ENCODE measurements around the gene UBE2A.
A peak's percentile ranks its signal among the peaks of the same experiment; 100 is the strongest.

UBE2A gene

GRCh38 chrX:119574394-119575266 lies at the start of gene UBE2A:
UBE2A (plus strand) TSS chrX:119574563; CDS start chrX:119574712, 149 bp downstream.
- peak; percentile 88 for DNase-seq (ENCODE audit: low read depth)

DNA sequence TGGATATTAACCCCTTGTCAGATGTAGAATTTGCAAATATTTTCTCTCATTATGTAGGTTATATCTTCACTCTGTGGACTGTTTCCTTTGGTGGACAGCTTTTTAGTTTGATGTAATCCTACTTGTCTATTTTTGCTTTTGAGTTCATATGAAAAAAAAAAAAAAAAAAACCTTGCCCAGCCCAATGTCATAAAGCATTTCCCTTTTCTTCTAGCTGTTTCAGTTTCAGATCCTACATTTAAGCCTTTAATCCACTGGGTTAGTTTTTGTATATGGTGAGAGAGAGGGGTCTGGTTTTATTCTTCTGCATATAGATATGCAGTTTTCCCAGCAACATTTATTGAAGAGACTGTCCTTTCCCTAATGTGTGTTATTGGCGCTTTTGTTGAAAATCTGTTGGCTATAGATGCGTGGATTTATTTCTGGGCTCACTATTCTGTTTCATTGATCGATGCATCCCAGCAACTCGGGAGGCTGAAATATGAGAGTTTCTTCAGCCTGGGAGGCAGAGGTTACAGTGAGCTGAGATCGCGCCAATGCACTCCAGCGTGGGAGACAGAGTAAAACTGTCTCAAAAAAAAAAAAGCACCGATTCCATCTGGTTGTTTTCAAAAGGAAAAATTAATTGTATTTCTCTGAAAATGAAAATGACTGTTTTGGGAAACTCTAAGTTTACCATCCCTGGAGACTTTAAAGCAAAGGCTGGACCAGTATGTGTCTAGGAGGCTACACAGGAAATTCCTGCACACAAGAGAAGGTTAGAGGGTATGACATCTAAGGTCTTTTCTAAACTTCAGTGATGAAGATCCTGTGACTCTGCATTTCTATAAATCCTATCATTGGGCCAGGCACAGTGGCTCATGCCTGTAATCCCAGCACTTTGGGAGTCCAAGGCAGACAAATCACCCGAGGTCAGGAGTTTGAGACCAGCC lies 44.8 kb upstream of the UBE2A start:
- no peak for DNase-seq (ENCODE audit: low read depth)

DNA sequence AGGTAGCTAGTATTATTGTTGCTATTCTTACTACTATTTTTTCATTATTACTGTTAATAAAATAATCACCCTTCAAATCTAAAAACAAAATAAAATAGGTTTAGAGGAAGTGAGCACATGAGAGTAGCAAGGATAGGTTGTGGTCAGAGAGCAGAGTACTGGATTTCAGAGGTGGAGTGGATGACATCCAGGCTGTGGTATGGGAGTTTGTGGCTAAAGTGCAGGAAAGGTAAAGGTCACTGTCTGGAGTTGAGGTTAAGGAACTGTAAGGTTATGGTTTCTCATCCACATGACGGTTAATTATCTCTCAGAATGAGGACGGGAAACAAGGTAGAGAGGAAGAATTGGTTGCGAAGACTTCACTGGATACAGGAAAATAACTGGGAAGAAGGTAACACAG lies 36.9 kb upstream of the UBE2A start:
- no peak for DNase-seq (ENCODE audit: low read depth)

DNA sequence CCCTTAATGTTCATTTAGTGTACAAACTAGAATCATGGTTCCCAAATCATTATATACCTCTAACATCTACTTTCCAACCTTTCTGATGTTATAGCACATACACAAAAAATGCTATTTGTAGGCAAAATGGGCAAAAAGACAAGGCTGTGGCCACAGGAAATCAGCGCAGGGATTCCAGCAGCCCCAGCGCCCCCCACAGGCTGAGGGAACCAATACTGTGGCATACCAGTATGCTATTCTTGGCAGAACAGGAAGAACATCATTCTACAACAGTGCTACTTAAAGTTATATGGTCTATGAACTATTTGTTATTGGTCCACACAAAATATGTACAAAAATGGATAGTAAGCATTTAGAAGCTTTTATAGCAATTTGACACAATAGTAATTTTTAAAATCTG lies 34.5 kb upstream of the UBE2A start:
- peak; percentile 9 for DNase-seq (ENCODE audit: low read depth)

DNA sequence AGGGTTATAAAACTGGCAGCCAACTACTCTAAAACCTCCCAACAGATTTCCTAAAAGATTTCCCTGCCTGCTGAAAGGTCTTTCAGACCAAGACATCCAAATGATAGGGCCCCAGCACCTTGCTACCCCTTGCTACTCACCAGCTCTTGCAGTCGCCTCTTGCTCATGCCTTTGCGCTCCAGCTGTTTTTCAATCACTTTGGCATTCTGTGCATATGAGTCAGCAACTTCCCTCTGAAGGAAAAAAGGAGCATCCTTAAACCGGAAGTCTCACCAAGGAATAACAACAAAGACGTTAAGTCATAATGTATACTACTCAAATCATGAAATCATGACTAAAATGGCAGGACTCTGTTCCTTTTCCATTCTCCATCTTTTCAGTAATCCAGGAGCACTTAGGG lies 33.2 kb upstream of the UBE2A start:
- DNase-seq (ENCODE audit: low read depth), result peak; percentile 83

- no peak for DNase-seq (ENCODE audit: low read depth)
Observed at GRCh38 chrX:119549327-119550016, 24.9 kb upstream of the UBE2A start.

DNA sequence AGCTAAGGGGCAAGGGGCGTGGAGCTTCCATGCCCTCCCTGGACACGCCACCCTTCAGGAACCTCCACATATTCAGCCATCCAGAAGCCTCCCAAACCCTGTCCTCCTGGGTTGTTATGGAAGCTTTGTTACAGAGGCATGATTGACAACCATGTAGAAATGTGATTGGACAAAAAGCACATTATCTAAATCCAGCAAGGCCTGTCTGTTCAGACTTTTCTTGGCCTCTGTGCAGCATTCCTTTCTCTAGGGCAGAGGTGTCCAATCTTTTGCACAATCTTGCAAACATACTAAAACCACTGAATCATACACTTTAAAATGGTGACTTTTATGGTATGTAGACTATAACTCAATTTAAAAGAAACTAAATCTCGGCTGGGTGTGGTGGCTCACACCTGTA lies 21.9 kb upstream of the UBE2A start:
- peak; percentile 64 for DNase-seq (ENCODE audit: low read depth)

DNA sequence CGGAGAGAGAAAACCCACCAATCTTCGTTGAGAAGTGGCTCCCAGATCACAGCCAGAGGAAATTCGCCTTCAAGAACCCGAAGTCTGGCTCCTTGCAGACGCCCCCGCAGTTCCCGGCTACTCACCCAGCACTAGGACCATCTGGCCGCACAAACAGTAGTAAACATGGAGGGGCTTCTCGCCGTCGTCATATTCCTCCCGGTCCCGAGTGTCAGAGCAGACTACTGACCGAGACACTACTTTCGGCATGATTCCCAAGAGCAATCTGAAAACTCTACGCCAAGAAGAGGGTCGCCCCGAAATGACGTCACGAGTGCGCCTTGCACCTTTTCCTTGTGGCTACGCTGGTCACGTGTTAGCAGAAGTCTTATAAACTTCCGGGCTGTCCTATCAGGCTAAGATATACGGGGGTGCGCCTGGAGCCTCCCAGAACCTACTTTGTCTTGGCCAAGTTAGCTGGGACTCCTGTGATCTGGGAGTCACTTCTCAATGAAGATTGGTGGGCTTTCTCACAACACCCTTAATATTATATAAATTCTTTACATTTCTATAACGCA lies 9.2 kb upstream of the UBE2A start, which contains the start of gene STEEP1:
Gene STEEP1 (minus strand): TSS at position 303 of the 557 bp plus-strand sequence. CDS start 54 bp downstream, at position 249.
- peak; percentile 92 for DNase-seq (ENCODE audit: low read depth)

DNA sequence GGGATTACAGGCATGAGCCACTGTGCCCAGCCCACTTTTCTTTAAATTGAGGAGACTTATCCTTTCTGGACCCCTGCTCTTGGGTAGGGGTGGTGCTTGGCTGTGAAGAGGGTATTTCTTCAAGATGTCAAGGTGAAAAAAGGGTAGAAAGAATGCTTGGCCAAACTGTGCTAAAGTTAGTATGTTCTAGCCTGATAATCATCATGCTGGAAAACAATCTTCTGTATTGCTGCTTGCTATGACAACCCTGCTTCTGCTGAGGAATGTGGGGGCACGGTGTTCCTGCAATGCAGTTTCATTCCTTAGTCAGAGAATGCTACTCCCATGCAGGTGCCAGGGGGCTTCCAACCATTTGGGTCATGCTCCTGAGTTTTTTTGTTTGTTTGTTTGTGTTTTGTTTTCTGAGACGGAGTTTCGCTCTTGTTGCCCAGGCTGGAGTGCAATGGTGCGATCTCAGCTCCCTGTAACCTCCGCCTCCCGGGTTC lies 4.0 kb upstream of the UBE2A start:
- no peak for DNase-seq (ENCODE audit: low read depth)

GRCh38 chrX:119573222-119573621 lies 1.1 kb upstream of the UBE2A start:
- no peak for DNase-seq (ENCODE audit: low read depth)

DNA sequence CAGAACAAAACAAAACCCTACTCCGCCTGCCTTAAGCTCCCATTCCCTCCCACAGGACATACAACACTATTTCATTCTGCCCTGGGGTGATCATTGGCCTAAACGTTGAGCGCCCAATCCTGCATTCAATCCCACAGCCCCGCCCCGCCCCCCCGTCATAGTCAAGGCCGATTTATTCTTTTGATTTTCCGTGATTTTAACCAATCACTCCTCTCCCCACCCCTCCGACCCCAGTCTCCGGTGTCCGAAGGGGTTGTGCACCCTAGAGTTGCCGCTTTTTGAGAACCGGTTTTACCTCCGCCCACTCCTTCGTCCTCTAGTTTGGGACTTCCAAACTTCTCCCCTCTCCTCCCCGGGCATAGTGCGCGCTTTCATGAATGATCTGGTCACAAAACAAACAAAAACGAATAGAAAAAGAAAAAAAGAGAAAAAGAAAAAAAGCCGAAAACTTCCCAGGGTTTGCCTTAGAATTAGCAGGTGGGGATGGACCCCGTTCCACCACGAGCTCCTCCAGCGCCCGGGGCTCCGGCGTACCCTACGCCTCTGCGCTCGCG lies 446 bp upstream of the UBE2A start:
- DNase-seq (ENCODE audit: low read depth), result peak; percentile 55

DNA sequence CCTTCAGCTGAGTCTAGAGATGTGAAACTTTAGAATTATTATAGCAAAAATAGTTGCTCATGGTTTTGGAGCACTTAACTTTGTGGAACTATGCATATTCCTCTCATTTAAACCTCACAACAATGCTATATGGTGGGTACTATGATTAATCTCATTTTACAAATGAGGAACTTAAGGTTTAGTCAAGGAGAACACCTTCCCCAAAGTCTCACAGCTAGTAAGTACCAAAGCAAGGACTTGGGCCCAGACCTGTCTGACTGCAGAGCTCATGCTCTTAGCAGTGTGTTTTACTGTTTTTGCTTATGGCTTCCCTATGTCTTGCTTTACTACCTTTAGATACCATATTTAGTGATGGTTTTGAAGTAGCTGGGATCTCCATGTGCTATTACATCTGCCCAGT lies 5.1 kb downstream of the UBE2A start:
- DNase-seq (ENCODE audit: low read depth), result no peak

DNA sequence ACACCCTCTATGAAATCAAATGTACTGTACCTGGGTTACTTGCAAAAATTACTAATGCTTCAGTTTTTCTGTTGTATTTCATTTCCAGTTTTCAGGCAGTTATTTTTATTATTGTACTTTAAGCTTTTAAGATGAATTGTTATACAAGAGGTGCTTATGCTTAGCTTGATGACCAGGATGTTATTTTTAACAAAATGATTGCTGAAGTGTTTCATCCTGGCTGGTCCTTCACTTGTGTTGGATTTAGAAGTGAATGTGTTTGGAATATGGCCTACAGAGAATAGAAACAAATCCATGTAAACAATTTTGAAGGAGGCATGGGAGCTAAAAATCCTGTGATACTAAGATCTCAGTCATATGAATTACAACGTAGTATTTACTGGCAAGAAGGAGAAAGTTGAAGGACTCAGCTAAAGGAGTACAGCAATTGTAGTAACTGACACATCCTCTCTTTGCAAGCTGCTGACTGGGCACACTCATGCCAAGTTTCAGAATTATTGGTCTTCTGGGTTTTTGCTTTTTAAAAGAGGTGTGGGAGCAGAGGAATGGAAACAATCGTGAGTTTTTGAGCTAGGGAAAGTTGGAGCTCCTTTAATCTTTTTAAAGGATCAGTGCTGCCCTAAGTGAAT lies 9.2 kb downstream of the UBE2A start:
- no peak for DNase-seq (ENCODE audit: low read depth)

GRCh38 chrX:119589810-119590209 lies 15.4 kb downstream of the UBE2A start:
- no peak for DNase-seq (ENCODE audit: low read depth)

DNA sequence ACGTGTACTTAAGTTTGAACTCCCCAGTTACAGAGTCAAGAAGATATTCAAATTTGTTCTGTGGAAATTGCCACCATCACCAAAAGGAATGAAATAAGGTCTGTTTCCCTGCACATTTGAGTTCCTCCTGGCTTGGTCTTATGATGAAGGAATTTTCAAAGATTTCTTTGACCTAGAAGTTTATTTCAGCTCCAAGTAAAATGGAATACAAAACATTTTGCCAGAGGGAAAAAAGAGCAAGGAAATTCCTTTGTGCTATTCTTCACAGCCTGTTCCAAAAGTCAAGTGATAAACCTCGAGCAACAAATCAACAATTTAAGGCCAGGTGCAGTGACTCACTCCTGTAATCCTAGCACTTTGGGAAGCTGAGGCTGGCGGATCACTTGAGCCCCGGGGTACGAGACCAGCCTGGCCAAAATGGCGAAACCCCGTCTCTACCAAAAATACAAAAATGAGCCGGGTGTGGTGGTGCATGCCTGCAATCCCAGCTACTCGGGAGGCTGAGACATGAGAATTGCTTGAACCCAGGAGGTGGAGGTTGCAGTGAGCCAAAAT lies 28.4 kb downstream of the UBE2A start:
- no peak for DNase-seq (ENCODE audit: low read depth)

- DNase-seq (ENCODE audit: low read depth), result no peak
Observed at GRCh38 chrX:119604766-119605463, 30.6 kb downstream of the UBE2A start.

DNA sequence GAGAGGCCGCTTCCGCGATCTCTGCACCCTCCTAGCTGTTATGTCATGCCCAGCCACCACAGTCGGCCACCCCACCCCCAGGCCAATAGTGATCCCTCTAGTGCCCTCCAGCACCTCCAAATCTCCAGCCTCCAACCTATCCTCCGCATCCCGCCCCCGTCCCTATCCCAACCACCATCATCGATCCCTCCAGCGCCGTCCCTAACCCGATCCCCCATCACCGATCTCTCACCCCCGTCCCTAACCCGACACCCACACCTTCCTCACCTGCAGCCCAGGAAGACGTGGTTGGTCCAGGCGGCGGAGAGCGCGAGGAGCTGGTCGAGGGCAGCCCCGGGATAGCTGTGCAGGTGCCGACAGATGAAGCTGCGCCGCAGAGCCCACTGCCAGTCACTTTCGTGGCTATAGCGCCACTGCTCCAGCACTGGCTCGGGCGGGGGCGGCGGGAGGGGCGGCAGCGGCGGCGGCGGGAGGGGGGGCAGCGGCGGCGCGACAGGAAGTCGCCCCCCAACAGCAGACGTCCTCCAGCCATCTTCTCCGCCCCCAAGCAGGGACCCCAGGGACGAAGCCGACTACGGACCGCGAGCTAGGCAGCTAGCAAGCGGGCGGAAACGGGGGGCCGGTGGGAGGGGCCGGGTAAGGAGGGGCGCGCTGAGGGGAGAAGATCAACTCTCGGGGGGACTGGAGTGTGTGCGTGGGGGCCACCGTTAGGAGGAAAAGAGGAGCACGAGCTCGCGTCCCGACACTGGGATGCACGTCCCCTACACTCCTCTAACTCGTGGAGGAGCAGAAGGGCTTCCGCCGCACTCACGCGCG lies 31.3 kb downstream of the UBE2A start:
- peak; percentile 18 for DNase-seq (ENCODE audit: low read depth)

- DNase-seq (ENCODE audit: low read depth), result peak; percentile 91
Observed at GRCh38 chrX:119606280-119607017, 32.1 kb downstream of the UBE2A start, which contains the start of gene NKRF. NKRF (minus strand) TSS chrX:119606424.

Data from EH (cell line).